Activated effector memory CD4-positive, alpha-beta T cell treated with anti-CD3 and anti-CD28 coated beads, Interleukin-2, amount 50 U/mL, for 16 hours (primary cell): ENCODE measurements around the gene PALLD.
"Not testable (repeated sequence)": the region's sequence is repeated elsewhere in the genome, so short reads cannot be mapped to it uniquely, and the experiment has no call there.

Source experiments
- DNase-seq: peaks from one replicate; pipeline ENCODE4 v3.0.0-alpha.2; 2020

PALLD gene

GRCh38 chr4:168776382-168776781, 279.5 kb downstream of the PALLD start:
- no peak for DNase-seq

- DNase-seq = no peak
Measured at GRCh38 chr4:168777277-168777965, 280.6 kb downstream of the PALLD start.

- DNase-seq = no peak
Measured at GRCh38 chr4:168781341-168781740, 284.5 kb downstream of the PALLD start.

GRCh38 chr4:168781926-168782325, 285.1 kb downstream of the PALLD start:
- DNase-seq = no peak

GRCh38 chr4:168782439-168782838, 285.6 kb downstream of the PALLD start:
- no peak for DNase-seq

- DNase-seq = no peak
Measured at GRCh38 chr4:168784786-168785461, 288.1 kb downstream of the PALLD start.

- DNase-seq = no peak
Measured at GRCh38 chr4:168787334-168787733, 290.5 kb downstream of the PALLD start.

- DNase-seq = no peak
Measured at GRCh38 chr4:168787801-168788595, 291.1 kb downstream of the PALLD start.

GRCh38 chr4:168790898-168791297, 294.0 kb downstream of the PALLD start:
- no peak for DNase-seq

GRCh38 chr4:168791376-168791775, 294.5 kb downstream of the PALLD start:
- DNase-seq = no peak

- DNase-seq = no peak
Measured at GRCh38 chr4:168793542-168793941, 296.7 kb downstream of the PALLD start.

- no peak for DNase-seq
Measured at GRCh38 chr4:168794092-168794707, 297.3 kb downstream of the PALLD start.

GRCh38 chr4:168794881-168795280, 298.0 kb downstream of the PALLD start:
- DNase-seq = no peak

GRCh38 chr4:168795346-168795745, 298.5 kb downstream of the PALLD start:
- DNase-seq = no peak

GRCh38 chr4:168796362-168797106, 299.7 kb downstream of the PALLD start:
- no peak for DNase-seq

- no peak for DNase-seq
Measured at GRCh38 chr4:168797194-168797593, 300.3 kb downstream of the PALLD start.

- DNase-seq = no peak
Measured at GRCh38 chr4:168797738-168798375, 301.0 kb downstream of the PALLD start.

GRCh38 chr4:168800926-168801325, 304.1 kb downstream of the PALLD start:
- no peak for DNase-seq

GRCh38 chr4:168802222-168802621, 305.4 kb downstream of the PALLD start:
- DNase-seq = no peak

GRCh38 chr4:168803052-168803451, 306.2 kb downstream of the PALLD start:
- not testable (repeated sequence) for DNase-seq

GRCh38 chr4:168803732-168804131, 306.9 kb downstream of the PALLD start:
- DNase-seq = no peak

GRCh38 chr4:168804146-168804545, 307.3 kb downstream of the PALLD start:
- DNase-seq = no peak
